T-helper 22 cell (primary cell): ENCODE measurements around the gene CTRB1.

Experiments
- DNase-seq: peaks from one replicate; pipeline ENCODE4 v3.0.0-alpha.2; 2020; ENCODE audit warnings: low read depth

Gene CTRB1

GRCh38 chr16:75225678-75226515 lies 7.1 kb downstream of the CTRB1 start:
- no peak for DNase-seq

DNA sequence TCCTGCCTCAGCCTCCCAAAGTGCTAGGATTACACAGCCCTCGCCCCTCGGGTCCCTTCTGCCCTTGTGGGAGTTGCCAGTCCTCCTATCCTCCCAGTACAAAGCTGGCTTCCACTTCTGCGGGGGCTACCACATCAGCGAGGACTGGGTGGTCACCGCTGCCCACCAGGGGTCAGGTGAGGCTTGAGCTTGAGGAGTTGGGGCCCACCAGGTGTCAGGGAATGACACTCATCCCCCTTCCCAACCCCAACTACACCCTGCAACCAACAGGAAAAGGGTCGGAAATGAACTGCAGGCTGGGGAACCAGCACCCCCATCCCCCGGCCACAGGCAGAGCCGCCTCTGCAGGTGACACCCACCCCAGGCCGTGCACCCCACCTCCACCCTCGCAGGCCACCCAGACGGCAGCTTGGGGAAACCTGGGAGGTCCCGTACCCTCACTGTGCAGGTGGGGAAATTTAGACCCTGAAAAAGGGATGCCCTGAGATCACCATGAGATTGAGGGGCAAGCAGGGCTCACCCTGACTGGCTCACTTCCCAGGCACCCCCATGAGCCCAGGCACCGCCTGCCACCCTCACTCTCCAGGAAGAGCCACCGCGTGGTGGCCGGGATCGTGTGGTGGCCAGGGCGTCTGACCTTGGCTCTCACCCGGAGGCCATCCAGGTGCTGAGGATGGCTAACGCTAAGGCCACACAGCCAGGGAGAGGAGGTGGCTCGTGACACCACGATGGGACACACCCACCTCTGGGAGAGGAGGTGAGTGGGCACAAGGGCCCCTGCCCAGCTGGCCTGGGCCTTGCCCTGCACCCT lies 8.0 kb downstream of the CTRB1 start:
- DNase-seq = no peak

DNA sequence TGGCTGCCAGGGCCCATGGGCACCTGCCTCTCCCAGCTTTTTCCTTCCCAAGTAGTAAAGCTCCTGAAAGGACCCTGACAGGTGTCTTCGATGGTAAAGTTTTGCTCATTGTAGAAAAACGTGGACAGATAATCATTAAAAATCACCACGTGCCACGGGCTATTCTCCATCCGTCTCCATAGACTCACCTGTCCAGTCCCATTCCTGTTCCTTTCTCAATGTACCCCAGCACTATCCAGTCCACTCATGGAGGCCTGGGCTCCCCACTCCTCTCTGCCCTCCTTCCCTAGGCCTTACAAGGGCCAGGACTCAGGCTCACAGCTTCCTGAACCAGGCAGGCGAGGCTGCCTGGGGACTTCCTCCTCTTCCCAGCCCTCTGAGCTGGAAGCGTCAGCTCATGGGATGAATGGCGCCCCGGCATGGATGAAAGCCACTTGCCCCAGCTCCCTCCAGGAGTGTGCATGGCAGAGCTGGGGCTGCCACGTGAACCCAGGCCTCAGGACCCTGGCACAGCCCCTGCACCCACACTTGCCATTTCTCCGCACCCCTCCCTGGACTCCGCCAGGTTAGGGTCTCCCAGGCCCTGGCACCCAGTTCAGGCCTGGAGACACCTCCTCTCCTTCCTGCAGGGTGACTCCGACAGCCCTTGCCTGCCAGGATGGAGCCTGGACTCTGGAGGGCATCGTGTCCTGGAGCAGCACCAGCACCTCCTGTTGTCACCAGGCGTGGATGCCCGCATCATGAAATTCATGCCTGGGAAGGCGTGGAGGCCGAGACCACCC lies 8.8 kb downstream of the CTRB1 start:
- DNase-seq = no peak

DNA sequence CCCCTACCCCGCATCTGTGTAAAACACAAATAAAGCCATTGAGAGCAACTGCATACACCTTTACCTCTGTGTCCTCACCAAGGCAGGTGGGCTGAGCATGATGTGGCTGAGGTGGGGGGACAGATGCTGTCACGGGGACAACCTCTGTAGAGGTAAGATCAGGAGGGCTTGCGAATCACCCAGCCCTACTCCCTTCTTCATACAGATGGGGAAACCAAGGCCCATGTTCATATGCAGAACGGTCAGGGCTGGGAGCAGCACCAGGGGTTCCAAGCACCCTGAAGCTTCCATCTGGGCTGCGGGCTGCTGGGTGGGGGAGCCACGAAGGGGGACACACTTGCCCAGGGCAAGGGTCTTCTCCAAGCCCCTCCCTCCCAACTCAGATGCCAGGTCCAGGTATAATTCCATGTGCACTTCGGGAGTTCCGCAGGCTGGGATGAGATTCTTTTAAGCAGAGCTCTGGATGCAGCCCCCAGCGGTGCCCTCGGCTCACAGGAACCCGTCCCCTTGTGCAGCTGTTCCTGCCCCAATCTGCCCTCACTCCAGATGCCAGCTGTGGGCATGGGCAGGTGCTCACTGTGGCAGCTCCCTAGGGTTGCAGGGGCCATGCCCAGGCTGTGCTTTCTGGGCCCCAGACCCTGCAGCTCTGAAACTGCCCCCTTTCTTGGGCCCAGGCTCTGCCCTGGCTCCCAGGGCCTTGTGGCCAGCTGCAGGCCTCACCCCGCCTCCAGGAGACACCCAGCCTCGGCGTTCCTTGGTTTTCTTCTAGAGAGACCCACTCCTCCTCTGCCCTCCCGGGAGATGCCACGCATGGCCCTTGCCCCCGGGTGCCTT lies 9.6 kb downstream of the CTRB1 start:
- DNase-seq = no peak

DNA sequence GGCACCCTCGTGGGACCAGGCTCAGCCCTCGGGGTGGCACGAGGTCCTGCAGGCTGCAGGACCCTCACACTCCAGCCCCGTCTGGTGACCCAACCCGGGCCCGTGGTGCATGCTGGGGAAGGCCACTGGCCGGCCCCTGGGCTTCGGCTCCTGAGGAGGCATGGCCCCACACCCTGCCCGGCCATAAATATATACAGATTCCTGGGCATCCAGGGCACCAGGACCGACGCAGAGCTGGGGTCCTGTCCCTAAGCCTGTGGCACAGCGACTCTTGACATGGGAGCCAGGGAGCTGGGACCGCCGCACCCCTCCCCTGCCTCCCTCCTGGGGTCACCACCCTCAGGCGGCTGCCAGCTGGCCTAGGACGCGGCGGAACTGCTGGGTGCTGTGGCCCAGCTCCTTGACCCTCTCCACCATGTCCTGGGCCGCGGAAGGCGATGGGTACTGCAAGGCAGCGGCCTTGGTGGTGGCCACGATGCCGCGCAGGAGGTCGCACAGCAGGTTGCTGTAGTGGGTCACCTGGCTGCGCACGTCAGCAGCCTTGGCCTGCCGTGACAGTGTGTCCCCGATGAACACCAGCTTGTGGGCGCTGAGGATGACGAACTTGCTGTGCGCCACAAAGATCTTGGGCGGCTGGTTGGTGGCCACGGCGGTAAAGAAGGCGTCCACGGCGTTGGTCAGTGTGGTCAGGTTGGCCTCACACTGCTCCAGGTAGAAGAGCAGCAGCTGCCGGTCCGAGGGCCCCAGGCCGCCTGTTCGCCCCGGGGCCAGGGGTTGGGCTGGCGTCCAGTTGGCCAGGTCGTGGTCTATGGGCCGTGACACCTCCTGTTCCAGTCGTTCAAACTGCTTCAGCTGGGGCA lies 10.6 kb downstream of the CTRB1 start:
- DNase-seq = no peak

- DNase-seq = no peak
Observed at GRCh38 chr16:75230471-75231110, 11.8 kb downstream of the CTRB1 start.

GRCh38 chr16:75231570-75231969 lies 12.8 kb downstream of the CTRB1 start:
- no peak for DNase-seq

GRCh38 chr16:75233611-75233938 lies 14.8 kb downstream of the CTRB1 start:
- no peak for DNase-seq

DNA sequence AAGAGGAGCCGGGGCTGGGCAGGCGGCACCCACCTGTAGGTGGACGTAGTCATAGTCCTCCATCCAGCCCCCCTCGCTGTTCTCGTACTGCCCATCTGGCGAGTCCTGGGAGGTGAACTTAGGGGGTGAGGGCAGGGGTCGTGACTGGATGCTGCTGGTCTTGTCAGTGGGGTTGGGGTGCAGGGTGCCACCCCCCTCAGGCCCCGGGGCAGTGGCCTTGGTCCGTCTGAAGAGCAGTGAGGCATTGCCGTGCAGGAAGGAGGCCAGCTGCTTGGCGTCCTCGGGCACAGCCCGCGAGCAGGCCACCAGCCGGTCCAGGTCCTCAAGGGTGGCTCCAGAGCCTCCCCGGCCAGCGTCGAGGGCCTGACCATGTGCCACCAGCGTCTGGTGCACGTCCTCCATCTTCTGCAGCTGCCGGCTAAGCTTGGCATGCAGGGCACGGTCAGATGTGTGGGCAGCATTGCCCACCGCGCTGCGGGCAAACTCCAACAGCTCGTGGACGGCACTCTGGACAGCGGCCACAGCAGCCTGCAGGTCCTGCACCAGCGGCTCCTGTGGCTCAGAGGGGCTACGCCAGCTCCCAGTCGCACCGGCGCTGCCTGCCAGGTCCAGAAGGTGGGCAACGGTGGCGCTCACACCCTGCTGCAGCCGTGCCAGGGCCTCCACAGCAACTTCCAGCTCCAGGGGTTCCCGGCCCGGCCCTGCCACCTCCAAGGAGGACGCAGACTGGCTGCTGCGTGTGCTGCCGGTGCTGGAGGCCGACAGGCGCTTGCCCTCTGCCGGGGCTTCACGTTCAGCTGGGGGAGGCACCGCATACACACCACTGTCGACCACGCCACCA lies 16.3 kb downstream of the CTRB1 start:
- no peak for DNase-seq

DNA sequence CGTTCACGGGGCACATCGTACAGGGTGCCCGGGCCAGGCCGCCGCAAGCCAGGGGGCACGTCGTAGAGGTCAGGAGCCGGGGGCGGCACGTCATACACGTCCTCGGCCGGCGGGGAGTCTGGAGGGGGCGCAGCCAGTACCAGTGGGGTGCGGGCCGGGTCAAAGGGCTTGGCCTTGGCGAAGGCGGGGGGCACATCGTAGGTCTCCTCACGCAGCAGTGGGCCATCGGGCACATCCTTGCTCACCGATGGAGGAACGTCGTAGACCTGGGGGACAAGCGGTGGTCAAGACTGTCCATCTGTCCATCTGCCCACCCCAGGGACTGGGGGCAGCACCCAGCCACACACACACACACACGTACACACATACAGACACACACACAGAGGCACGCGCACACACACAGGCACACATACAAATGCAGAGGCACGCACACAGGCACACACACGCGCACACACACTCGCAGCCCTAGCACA lies 17.0 kb downstream of the CTRB1 start:
- no peak for DNase-seq

DNA sequence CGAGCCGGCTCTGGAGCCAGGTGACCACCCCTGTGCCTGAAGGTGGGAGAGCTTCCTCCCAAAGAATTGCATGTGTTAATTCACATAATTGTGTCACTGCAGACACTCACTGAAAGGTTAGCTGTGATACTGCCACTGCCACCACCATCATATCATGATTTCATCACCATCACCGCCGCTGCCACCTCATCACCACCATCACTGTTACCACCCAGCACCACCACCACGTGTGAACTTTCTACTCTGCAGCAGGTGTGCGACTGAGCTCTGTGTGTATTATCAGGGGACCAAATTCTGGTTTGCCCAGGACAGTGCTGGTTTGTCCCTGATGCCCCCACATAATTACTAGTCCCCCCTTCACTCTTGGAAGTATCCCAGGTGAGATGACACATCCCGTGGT lies 17.4 kb downstream of the CTRB1 start:
- no peak for DNase-seq

DNA sequence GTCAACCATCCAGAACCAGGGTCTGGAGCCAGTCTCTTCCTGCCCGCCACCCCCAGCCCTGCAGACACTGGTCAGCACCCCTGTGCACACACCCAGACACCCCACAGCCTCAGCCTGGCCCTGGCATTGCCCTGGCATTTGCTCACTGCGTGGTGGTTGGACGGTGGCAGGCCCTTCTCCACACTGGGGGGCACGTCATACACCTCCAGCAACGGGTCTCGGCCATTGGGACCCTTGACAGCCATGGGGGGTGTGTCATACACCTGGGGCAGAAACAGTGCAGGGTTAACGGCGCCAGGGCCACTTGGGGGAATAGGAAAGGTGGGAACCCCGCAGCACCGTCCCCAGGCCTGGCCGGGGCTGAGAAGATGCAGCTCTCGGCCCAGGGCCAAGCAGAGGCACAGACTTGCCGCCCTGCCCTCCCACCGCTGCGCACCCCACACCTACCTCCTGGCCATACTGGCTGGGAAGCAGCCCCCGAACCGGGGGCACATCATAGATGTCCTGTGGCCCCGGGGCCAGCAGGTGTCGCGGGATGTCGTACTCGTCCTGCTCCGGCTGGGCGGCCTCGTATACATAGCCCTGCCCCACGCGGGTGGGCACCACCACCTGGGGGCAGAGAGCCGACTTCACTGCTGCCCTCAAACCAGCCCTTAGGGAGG lies 18.1 kb downstream of the CTRB1 start:
- DNase-seq = no peak

DNA sequence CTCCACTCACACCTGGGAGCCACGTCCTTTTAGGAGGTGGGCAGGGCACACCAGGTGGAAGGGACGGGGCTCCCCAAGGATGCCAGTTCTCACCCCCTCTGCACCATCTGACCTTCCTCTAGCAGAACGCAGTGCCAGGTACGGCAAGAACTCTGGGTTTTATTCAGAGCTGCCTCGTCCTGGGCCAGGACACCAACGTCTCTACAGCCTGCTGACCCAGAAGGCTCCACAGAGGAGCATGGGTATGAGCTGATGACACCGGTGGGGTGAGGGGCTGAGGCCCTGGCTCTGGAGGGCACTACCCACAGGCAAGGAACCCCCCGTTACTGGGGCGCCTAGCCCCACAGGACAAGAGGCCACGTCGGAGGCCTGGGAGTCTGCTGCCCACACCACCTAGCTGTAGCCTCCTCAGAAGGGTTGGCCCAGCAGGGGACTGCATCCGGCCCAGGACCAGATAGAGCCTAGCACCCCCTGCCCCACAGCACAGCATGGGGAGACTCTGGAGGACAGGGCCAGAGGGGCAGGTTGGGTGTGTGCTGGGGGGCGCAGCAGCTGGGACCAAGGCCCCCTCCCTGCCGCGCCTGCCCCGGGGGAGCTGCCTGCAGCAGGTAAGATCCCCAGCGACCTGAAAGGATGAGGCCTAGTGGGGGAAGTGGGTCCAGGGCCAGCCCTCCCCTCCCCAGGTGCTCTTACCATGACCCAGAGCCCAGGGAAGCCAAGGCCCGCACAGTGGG lies 18.8 kb downstream of the CTRB1 start:
- DNase-seq = no peak

GRCh38 chr16:75238132-75238852 lies 19.5 kb downstream of the CTRB1 start:
- no peak for DNase-seq

GRCh38 chr16:75238853-75239541 lies 20.2 kb downstream of the CTRB1 start:
- no peak for DNase-seq

- DNase-seq = no peak
Observed at GRCh38 chr16:75239542-75240122, 20.8 kb downstream of the CTRB1 start.
